ENCODE data around the gene SMYD3.

DNA sequence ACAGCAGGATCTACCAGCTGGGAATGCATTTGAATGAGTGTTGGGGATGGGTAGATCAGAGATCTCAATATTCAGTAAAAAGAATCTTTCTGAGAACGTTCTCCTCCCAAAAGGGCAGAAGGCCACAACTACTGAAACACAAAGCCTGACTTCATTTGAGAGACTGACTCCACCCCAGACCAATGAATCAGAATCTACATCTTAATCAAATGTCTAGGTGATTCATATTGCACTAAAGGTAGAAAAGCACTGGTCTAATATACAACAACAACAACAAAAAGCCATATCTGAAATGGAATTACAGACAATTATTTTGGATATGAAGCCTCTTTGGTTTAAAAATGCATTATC is 123.9 kb downstream of the SMYD3 start:
- no peak for TF ChIP-seq CTBP1 (IDR thresholded peaks at IDR 0.05; ENCODE audit: borderline replicate concordance)
- TF ChIP-seq SP1 (IDR thresholded peaks at IDR 0.05), result no peak
- TF ChIP-seq, protein P1, sequence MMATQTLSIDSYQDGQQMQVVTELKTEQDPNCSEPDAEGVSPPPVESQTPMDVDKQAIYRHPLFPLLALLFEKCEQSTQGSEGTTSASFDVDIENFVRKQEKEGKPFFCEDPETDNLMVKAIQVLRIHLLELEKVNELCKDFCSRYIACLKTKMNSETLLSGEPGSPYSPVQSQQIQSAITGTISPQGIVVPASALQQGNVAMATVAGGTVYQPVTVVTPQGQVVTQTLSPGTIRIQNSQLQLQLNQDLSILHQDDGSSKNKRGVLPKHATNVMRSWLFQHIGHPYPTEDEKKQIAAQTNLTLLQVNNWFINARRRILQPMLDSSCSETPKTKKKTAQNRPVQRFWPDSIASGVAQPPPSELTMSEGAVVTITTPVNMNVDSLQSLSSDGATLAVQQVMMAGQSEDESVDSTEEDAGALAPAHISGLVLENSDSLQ (IDR thresholded peaks at IDR 0.05), result no peak
- no peak for TF ChIP-seq NFRKB (IDR thresholded peaks at IDR 0.05)
- no peak for TF ChIP-seq FOXM1 (IDR thresholded peaks at IDR 0.05; ENCODE audit: borderline replicate concordance)
- no peak for TF ChIP-seq HDGF (IDR thresholded peaks at IDR 0.05; ENCODE audit: borderline replicate concordance)
- no peak for TF ChIP-seq BHLHE40 (IDR thresholded peaks at IDR 0.05; ENCODE audit: borderline replicate concordance)

Measured in HEK293T (cell line).